Lung (tissue), 12 donors: Measurements from ENCODE around the gene OOSP4B. TPM values are rescaled to one million over a fixed set of nuclear protein-coding genes. Genes with fewer than 3 reads are reported as not detected.
"Not testable (repeated sequence)": the region's sequence is repeated elsewhere in the genome, so short reads cannot be mapped to it uniquely, and the experiment has no call there.

ENCODE experiments used
- ATAC-seq: fragments of 200-7000 bp; cut with Tn5 transposase; one replicate; pipeline ENCODE4 v1.9.1; 2020; ENCODE audit warnings: moderate number of reproducible peaks; ENCODE audit not compliant: insufficient read depth, low FRiP score
- DNase-seq, 3 donors: peaks; one replicate each; pipeline ENCODE4 v3.0.0-alpha.2; 2013 to 2017
- H3K27ac ChIP-seq, 2 donors: one replicate each; pipeline ENCODE4 v1.5.1; 2013; ENCODE audit warnings: mild to moderate bottlenecking in 2 of 2, moderate library complexity in 2 of 2, control low read depth in 1 of 2, inconsistent platforms in 1 of 2, low read depth in 1 of 2, low read length in 1 of 2
- H3K27me3 ChIP-seq, 3 donors: one replicate each; pipeline ENCODE4 v1.5.1; 2013; ENCODE audit warnings: low read length in 2 of 3; ENCODE audit not compliant: control insufficient read depth in 3 of 3, insufficient read depth in 3 of 3
- H3K36me3 ChIP-seq, 4 donors: one replicate each; pipeline ENCODE4 v1.5.1; 2013; ENCODE audit warnings: low read length in 4 of 4, mild to moderate bottlenecking in 1 of 4, moderate library complexity in 1 of 4; ENCODE audit not compliant: control insufficient read depth in 4 of 4, insufficient read depth in 4 of 4
- H3K4me1 ChIP-seq, 5 donors: one replicate each; pipeline ENCODE4 v1.5.1; 2013; ENCODE audit warnings: low read length in 5 of 5, mild to moderate bottlenecking in 2 of 5, moderate library complexity in 1 of 5; ENCODE audit not compliant: control insufficient read depth in 5 of 5, insufficient read depth in 5 of 5
- H3K4me3 ChIP-seq: one replicate; pipeline ENCODE4 v1.5.1; 2013; ENCODE audit warnings: mild to moderate bottlenecking, control low read depth, moderate library complexity
- H3K9ac ChIP-seq, 2 donors: one replicate each; pipeline ENCODE4 v1.5.1; 2013; ENCODE audit warnings: low read length in 2 of 2, control low read depth in 1 of 2; ENCODE audit not compliant: insufficient read depth in 1 of 2
- H3K9me3 ChIP-seq, 4 donors: one replicate each; pipeline ENCODE4 v1.5.1; 2013; ENCODE audit warnings: low read length in 3 of 4, mild to moderate bottlenecking in 1 of 4, moderate library complexity in 1 of 4; ENCODE audit not compliant: control insufficient read depth in 4 of 4, insufficient read depth in 3 of 4
- CTCF ChIP-seq: IDR thresholded peaks from 2 replicates; pipeline ENCODE4 v1.5.1; 2012; ENCODE audit warnings: mild to moderate bottlenecking; ENCODE audit errors: control extremely low read depth, extremely low read depth
- WGBS, 2 donors: extraction: QIAGEN DNeasy Blood & Tissue Kit; methylation state at CpG; one replicate each; pipeline ENCODE4 v1.1.7; 2013; 5-methylcytosine and 5-hydroxymethylcytosine counted together
- polyA plus RNA-seq, 2 donors: library from polyadenylated mRNA; stranded (reverse); fragments of 200-250 nt; gene quantifications; one replicate each; pipeline ENCODE4 v1.2.1, GENCODE V29; 2013
- total RNA-seq, 2 donors: library from RNA; depleted of rRNA in 1 of 2; stranded (reverse); fragments of >200 nt in 1 of 2; gene quantifications; one replicate each; pipeline ENCODE4 v1.2.1, GENCODE V29; 2014 to 2021
- donor health status: control.
- donor health status: control.
- donor health status: Bipolar disorder and iron deficiency.
- donor health status: healthy.
- donor health status: DM: yes; HTN: yes; CAD: no.

Gene OOSP4B
- total and polyA plus RNA-seq, 4 donors, result not detected

DNA sequence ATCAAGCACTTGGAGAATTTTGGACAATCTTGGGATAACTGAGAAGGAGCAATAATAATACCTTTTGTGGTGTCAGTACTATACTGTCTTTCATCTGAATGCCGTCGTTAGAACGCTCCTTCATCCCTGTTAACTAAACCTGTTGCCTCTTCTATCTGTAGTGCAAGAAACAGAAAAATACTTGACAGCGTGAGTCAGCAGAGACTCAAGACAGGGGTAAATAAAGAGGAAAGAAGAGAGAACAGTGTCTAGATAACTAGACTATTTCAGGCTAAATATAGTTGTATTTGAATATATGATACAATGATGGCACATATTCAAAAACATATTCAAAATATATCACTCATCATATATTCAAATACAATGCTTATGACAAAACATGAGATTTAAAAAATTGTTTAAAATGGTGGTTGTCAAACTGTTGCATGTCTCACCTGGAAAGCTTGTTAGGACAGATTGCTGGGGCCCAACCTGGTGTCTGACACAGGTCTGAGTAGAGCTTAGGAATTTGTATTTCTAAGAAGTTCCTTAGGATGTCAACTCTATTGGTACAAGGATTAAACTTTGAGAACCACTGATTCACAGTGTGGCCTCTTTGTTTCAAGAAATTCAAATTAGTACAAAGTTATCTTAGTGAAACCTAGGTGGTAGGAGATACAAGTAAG lies 35.7 kb upstream of the OOSP4B start:
- Histone ChIP-seq H3K9ac (no peak overlapping the region), H3K36me3 (no peaks in the 10 kb centered on the region), H3K4me1 (no peaks in the 10 kb centered on the region), H3K9me3 (no peaks in the 10 kb centered on the region), H3K4me3 (no peak overlapping the region), H3K27me3 (no peaks in the 10 kb centered on the region), H3K27ac (no peak overlapping the region)
- DNase-seq (no peak), ATAC-seq (no peak)
- WGBS, 2 donors, result 90 to 97% methylated on average over 4 of the region's 4 CpGs
- TF ChIP-seq CTCF, result no peak

GRCh38 chr11:59982037-59982436 lies 34.9 kb upstream of the OOSP4B start:
- H3K4me3 ChIP-seq, H3K36me3 ChIP-seq, H3K27ac ChIP-seq, DNase-seq, H3K27me3 ChIP-seq, H3K4me1 ChIP-seq, H3K9ac ChIP-seq, ATAC-seq, H3K9me3 ChIP-seq: not testable (repeated sequence)
- 44 to 55% methylated on average over 4 of the region's 4 CpGs for WGBS, 2 donors

- TF ChIP-seq CTCF, result no peak
- ATAC-seq, result no peak
- 85 to 87% methylated on average over 1 of the region's 1 CpG for WGBS, 2 donors
Observed at GRCh38 chr11:59983212-59983611, 33.8 kb upstream of the OOSP4B start.

GRCh38 chr11:59984368-59984767 lies 32.6 kb upstream of the OOSP4B start:
- Histone ChIP-seq H3K4me3 (no peak overlapping the region), H3K4me1 (no peaks in the 10 kb centered on the region), H3K27ac (no peak overlapping the region), H3K36me3 (no peaks in the 10 kb centered on the region), H3K27me3 (no peaks in the 10 kb centered on the region), H3K9me3 (peaks cover 0 to 5% (median 2%) of the 10 kb centered on the region in 4 donors), H3K9ac (no peak overlapping the region)
- no peak for ATAC-seq
- 93 to 98% methylated on average over 3 of the region's 3 CpGs for WGBS, 2 donors
- TF ChIP-seq CTCF, result no peak
- no peak for DNase-seq

More at GRCh38 chr11:59983212-59983611, 33.8 kb upstream of the OOSP4B start:
- Histone ChIP-seq H3K4me3 (no peak overlapping the region), H3K27ac (no peak overlapping the region), H3K4me1 (no peaks in the 10 kb centered on the region), H3K36me3 (no peaks in the 10 kb centered on the region), H3K9me3 (peaks cover 0 to 3% (median 0%) of the 10 kb centered on the region in 4 donors), H3K9ac (no peak overlapping the region), H3K27me3 (no peaks in the 10 kb centered on the region)
- DNase-seq, result no peak
